NOMO-1 treated with DMSO at 0.1 percent for 48 hours (cell line): Measurements from ENCODE around the gene DLG1.

ENCODE experiments used
- DNase-seq: peaks from one replicate; lab custom pipeline; 2025; ENCODE audit not compliant: unreplicated experiment; lab: John Stamatoyannopoulos, UW

The DLG1 gene

GRCh38 chr3:197320582-197320981, 22.2 kb upstream of the DLG1 start:
- no peak for DNase-seq

DNA sequence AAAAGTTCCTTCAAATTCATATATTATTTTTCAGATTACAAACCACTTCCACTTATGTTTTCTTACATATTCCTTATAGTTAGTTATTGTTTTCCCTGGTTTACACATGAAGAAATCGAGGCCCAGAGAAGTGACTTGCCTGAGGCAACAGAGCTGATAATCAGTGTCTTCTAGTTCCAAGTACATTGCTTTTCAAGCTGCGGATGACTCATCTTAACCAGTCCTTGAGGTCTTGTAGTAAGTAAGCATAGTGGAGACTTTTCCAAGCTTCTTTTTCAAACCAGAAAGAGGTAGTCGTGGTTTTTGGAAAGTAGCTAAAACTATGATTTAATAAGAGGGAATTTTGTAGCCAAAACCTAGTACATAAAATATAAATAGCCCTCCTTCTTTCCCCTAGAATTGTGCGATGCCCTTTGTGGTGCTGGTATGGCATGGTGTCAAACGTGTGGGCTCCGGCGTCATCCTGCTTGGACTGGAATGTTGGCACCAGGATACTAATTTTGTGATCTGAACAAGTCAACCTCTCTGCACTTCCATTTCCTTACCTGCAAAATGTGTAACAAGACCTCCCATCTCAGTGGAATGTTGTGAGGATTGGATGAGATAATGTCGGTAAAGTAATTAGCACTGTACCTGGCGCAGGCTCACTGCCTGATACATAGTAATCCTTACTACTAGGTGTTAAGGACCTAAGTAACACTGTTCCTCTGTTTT, 19.0 kb upstream of the DLG1 start:
- DNase-seq, result no peak

DNA sequence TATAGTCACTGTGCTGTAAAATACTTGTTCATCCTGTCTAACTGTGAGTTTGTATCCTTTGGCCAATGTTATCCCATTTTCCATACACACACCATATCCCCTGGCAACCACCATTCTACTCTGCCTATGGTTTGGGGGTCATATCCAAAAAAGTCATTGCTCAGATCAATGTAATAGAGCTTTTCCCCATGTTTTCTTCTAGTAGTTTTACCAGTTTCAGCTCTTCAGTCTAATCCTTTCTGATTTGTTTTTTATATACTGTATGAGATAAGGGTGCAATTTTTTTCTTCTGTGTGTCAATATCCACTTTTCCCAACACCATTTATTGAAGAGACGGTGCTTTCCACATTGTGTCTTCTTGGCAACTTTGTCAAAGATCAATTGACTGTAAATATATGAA, 14.0 kb upstream of the DLG1 start:
- no peak for DNase-seq

- DNase-seq, result no peak
Measured at GRCh38 chr3:197311591-197311990, 13.2 kb upstream of the DLG1 start.

DNA sequence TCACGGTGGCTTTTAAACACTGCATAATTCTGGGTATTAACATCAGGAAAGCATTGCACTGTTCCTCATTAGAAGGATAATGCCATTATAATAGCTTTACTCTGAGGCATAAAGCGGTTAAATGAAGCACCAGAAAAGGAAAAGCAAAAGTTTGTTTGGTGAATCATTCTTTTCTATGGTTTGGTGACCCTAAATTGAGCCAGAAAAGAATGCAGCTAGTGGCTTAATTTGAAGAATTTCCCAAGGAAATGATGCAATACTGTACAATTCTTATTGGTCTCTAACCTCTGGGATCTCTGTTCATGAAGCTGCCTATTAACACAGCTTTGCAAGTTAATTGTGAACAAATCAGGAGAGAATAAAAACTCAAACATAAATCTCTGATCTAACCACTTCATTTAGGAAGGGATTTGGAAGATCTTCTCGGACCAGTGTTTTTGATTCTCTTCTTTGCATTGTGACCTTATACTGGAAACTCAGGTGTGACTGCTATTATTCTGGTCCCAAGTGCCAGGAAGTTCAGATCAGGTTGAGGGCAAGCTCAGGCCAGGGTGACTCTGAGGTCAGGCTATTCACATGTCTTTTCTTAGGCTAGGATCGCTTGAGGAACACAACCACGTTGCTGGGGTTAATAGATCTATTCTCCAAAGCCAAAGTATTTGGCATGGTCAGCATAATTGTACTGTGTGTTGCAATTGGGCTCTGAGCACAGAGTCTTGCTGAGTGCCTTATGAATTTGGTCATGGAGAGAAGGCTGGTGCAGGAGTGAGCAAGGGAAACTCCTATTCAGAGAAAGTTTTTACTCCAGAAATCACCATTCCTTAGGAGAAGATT, 11.3 kb upstream of the DLG1 start:
- DNase-seq, result peak; percentile 21

GRCh38 chr3:197308591-197308990, 10.2 kb upstream of the DLG1 start:
- no peak for DNase-seq

- no peak for DNase-seq
Measured at GRCh38 chr3:197306374-197307086, 8.1 kb upstream of the DLG1 start.

DNA sequence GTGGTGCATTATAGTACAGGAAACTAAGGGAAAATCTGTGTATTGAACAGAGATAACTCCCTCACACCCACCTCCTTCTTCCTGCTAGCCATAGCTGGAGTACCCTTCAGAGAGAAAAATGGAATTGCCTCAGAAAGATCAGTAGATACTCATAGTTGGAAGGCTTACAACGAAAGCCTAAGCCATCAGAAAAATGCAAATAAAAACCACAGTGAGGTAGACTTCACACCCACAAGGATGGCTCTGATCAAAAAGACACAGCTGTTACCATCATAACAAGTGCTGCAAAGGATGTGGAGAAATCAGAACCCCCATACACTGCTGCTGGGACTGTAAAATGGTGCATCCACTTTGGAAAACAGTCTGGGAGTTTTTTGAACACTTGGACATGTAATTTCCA, 7.4 kb upstream of the DLG1 start:
- DNase-seq, result no peak

DNA sequence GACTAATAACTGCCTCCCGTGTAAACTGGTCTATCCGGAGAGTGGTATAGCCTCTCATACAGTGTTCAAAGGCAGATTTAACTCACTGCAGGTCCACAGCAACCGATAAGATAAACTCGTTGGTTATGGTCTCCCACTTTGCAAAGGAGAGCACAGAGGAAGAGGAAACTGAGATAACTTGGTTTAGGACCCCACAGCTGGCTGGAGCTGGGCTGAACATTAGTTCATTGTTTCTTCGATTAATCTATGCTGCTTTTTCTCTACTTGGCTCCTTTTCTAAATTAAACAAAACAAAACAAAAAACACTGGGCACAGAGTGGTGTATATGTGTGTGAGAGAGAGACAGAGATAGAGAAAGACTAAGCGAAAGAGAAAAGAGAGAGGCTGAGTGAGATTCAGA, 5.0 kb upstream of the DLG1 start:
- no peak for DNase-seq

GRCh38 chr3:197302696-197303341, 4.4 kb upstream of the DLG1 start:
- no peak for DNase-seq

DNA sequence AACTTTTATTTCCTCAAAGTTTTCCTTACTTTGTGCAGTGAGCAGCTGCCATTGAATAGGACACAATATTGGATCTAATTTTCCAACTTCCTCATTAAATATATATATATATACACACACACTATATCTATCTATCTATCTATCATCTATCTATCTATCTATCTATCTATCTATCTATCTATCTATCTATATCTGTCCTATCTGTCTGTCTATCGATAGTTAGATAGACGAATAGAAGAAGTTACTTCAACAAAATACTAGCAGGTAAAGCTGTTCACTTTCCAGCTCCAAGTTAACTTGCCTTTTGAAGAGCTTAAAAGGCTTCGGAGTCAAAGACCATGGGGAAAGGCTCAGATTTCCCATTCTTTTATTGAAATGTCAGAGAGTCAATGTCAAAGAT, 3.6 kb upstream of the DLG1 start:
- no peak for DNase-seq

DNA sequence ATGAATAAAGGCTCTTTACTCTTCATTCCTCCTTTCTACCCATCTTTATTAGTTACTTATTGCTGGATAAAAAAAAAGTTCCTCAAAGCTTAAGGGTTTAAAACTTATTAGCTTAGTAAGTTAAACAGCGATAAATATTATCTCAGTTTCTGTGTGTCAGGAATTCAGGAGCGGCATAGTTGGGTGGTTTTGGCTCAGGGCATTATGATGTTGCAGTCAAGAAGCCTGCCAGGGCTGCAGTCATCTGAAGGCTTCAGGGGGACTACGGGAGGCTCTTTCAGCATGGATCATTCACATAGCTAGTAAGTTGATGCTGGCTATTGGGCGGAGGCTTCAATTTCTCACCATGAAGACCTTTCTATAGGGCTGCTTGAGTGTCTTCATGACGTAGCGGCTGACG, 1.9 kb upstream of the DLG1 start:
- no peak for DNase-seq

DNA sequence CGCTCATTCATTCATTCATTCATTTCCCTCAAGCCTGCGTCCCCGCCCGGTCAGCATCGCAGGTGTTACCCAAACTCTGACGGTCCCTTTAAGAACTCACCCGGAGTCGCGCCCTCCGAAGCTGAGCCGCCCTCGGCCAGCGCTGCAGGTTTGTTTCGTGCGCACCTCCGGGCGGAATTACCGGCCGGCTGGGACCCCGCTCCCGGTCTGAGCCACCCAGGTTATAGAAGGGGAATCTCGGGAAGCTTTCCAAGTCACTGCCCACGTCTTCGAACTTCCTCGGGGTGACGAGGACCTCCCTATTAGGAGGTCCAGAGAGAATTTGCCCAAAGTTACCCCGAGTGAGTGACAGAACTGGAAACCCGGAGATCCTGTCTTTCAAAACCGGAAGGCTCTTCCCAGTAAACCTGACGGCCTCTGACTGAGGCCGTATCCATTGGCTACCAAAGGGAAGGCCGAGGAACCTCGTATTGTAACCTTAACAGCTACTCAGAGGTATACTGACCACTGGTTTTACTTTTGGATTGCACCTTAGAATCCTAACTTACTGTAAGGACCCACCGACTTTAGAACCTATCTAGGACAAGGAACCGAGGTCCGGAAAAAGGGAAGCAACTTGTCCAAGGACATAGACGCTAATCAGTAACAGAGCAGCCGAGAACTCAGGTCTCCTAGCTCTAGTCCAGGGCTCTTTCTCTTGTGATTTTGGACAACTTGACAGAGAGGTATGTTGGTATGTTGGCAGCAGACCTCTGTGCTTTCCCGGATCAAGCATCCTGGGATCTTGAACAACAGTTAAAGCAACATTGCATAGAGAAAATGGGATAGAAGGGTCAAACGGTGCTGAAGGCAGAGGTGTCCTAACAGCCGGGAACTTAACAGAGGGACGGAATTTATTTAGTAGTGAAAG, 788 bp upstream of the DLG1 start:
- peak; percentile 14 for DNase-seq

- peak; percentile 93 for DNase-seq
Measured at GRCh38 chr3:197297476-197298340, 704 bp downstream of the DLG1 start.

DNA sequence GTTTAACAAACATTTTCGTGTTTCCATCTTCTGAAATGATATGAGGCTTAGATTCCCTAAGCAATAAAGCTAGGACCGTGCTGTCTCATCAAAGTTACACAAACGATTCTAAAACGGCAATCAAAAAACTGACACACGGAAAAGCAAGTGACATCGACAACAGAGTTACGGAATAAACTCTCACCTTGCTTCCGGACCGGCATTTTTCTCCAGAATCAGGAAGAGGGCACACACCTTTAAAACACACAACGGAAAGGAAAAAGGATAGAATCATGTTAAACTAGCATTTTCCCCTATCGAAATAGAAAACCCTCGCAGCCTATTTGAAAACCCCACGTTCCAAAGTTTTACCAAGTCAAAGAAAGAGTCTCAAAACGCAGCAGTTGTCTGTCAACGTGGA, 1.4 kb downstream of the DLG1 start:
- DNase-seq, result no peak

GRCh38 chr3:197296545-197296944, 1.9 kb downstream of the DLG1 start:
- DNase-seq, result no peak

- no peak for DNase-seq
Measured at GRCh38 chr3:197295871-197296270, 2.5 kb downstream of the DLG1 start.

DNA sequence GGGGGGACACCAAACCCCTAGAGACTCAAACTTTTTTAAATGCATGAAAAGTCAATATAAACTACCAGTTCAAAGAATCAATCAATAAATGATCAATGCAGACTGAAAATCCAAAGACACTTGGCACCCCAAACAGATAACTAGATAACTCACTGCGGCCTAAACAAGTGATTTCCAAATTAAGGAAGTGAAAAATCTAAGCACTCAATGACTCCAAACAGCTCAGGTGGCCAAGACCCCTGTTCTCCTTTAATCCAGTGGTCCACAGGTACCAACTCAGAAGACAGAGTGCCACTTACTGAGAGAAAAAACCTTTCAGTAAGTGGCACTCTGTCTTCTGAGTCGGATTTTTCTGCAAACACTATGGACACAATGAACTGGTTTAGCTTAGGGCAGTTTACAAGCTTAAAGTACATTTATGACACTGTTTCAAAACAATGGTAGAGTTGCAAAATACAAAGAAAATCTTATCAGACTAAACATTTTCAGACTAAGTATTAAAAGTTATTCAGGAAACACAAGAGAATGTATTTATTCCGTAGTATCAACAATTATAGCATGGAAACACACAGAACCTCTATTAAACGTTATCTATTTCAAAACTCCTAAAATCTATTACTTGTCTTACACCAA, 4.7 kb downstream of the DLG1 start:
- no peak for DNase-seq

- DNase-seq, result no peak
Measured at GRCh38 chr3:197292648-197293047, 5.8 kb downstream of the DLG1 start.
